H7 (cell line): ENCODE measurements around the gene ZFP36L2. TPM values are rescaled to one million over a fixed set of nuclear protein-coding genes. Genes with fewer than 3 reads are reported as not detected.

Experiments used
- DNase-seq: peaks from one replicate; pipeline ENCODE4 v3.0.0; 2012
- H3K27me3 ChIP-seq: 2 replicates; pipeline ENCODE4 v1.6.0; 2011; ENCODE audit warnings: mild to moderate bottlenecking, low read length; ENCODE audit not compliant: control insufficient read depth, insufficient read depth
- H3K36me3 ChIP-seq: replicated peaks from 2 replicates; pipeline ENCODE4 v1.5.1; 2011; ENCODE audit warnings: low read length; ENCODE audit not compliant: control insufficient read depth, insufficient read depth
- H3K4me3 ChIP-seq: 2 replicates; pipeline ENCODE4 v1.5.1; 2011; ENCODE audit warnings: low read depth, mild to moderate bottlenecking, control low read depth, low read length, moderate library complexity; ENCODE audit not compliant: insufficient read depth
- total RNA-seq: library from RNA; depleted of rRNA; stranded (reverse); fragments of >200 nt; shearing (Covaris generic); gene quantifications from 2 replicates; pipeline ENCODE4 v1.2.3, GENCODE V29; 2014

The ZFP36L2 gene
- total RNA-seq, 1 experiment from 2014 or later, result 9.5 TPM

GRCh38 chr2:43183743-43184142 is 42.7 kb downstream of the ZFP36L2 start:
- H3K4me3 ChIP-seq, result no peak overlapping the region
- H3K36me3 ChIP-seq, result no peaks in the 10 kb centered on the region
- no peaks in the 10 kb centered on the region for H3K27me3 ChIP-seq
- no peak for DNase-seq

DNA sequence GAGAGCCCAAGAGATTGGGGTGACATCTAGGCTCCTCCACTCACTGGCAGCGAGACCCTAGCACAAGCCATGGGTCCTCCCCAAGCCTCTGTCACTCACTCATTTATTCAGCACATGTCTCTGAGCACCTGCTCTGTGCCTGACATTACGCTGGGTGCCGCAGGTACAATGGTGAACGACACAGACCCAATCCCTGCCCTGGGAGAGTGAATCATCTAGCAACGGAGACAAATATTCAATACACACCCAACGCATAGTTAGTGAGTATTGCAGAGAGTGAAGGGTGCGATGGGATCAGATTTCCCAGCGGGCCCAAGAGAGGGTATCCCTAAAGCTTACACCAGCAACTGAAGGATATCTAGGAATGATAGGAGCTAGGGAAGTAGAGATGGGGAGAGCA is 45.5 kb downstream of the ZFP36L2 start:
- no peak overlapping the region for H3K4me3 ChIP-seq
- no peaks in the 10 kb centered on the region for H3K27me3 ChIP-seq
- no peaks in the 10 kb centered on the region for H3K36me3 ChIP-seq
- no peak for DNase-seq

DNA sequence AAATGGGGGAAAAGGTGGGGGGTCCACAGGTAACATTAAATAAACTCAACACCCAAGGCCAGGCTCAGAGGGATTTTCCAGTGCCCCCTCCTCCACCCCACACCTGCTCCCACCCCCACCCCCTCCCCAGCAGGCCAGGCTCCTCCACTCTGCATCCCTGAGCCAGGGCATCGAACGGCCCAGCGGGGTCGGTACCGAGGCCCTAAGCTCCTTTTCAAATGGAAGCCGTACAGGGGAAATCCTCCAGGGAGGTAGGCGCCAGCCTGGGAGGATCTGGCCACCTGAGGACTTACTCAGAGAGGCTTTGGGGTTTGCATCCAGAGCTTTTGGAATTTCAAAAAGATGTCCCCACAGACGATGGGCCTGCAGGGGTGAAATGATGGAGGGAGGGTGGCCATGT is 46.5 kb downstream of the ZFP36L2 start:
- H3K27me3 ChIP-seq, result no peaks in the 10 kb centered on the region
- DNase-seq, result peak; percentile 87
- H3K4me3 ChIP-seq, result no peak overlapping the region
- no peaks in the 10 kb centered on the region for H3K36me3 ChIP-seq

GRCh38 chr2:43178602-43179542 is 47.5 kb downstream of the ZFP36L2 start:
- Histone ChIP-seq H3K36me3 (no peaks in the 10 kb centered on the region), H3K27me3 (no peaks in the 10 kb centered on the region), H3K4me3 (no peak overlapping the region)
- peak; percentile 89 for DNase-seq

DNA sequence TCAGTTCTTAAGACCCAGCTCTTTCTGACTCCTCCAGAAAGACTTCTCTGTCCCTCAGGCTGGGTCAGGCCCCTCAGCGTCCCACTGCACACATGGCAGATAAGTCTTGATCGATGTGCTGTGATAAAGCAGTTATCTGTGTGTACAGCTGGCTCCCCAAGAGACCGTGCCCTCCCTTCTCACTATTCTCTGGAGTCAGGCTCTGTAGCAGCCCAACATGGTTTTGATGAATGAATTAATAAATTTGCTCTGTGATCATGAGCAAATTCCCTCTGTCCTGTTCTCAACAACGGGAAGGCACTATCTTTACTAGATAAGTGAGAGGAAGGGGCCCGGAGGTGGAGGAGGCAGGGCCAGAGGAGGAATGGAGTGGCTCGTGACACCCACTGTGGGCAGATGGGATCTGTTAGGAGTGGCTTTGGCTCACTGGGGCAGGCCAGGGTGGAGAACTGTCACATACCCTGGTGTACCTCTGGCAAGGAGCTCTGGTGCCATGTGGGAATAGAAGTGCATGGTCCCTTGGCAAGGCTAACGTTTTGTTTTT is 48.3 kb downstream of the ZFP36L2 start:
- Histone ChIP-seq H3K4me3 (no peak overlapping the region), H3K36me3 (no peaks in the 10 kb centered on the region), H3K27me3 (no peaks in the 10 kb centered on the region)
- DNase-seq, result no peak

DNA sequence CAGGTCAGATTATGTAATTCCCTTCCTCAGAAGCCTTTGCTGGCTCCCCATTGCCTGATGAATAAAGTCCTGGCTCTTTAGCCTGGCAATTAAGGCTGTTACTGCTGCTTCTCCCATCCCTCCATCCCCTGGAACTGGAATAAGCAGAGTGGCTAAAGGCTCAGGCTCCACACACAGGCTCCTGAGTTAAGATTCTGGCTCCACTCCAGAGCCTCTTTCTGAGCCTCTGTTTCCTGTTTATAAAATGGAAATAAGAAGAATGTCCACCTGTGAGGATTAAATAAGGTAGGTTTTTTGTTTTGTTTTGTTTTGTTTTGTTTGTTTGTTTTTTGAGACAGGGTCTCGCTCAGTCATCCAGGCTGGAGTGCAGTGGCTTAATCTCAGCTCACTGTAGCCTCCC is 50.0 kb downstream of the ZFP36L2 start:
- no peaks in the 10 kb centered on the region for H3K36me3 ChIP-seq
- no peak overlapping the region for H3K4me3 ChIP-seq
- DNase-seq, result no peak
- no peaks in the 10 kb centered on the region for H3K27me3 ChIP-seq

DNA sequence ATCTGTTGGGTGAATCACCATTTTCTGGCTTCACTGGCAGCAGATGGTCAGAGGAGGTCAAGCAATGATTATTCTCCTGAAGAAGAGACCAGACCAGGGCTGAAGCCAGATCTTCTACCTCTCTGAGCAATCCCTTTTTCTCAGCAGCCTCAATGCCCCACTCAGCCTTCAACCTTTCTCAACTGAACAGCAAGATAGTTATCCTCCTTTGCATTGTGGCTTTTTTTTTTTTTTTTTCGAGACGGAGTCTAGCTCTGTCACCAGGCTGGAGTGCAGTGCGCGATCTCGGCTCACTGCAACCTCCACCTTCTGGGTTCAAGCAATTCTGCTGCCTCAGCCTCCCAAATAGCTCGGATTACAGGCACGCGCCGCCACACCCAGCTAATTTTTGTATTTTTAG is 50.5 kb downstream of the ZFP36L2 start:
- no peak for DNase-seq
- Histone ChIP-seq H3K27me3 (no peaks in the 10 kb centered on the region), H3K36me3 (no peaks in the 10 kb centered on the region), H3K4me3 (no peak overlapping the region)

GRCh38 chr2:43175020-43175441 is 51.4 kb downstream of the ZFP36L2 start:
- Histone ChIP-seq H3K36me3 (no peaks in the 10 kb centered on the region), H3K4me3 (no peak overlapping the region), H3K27me3 (no peaks in the 10 kb centered on the region)
- DNase-seq, result no peak

- H3K4me3 ChIP-seq, result no peak overlapping the region
- no peaks in the 10 kb centered on the region for H3K36me3 ChIP-seq
- no peaks in the 10 kb centered on the region for H3K27me3 ChIP-seq
- no peak for DNase-seq
Observed at GRCh38 chr2:43174368-43174916, 52.0 kb downstream of the ZFP36L2 start.
